GM23338 (cell line): Measurements from ENCODE around the gene PHOX2A. TPM values are rescaled to one million over a fixed set of nuclear protein-coding genes. Genes with fewer than 3 reads are reported as not detected.

Experiments used
- ATAC-seq: fragments of 200-7000 bp; cut with Tn5 transposase; 3 replicates; pipeline ENCODE4 v1.9.1; 2020
- DNase-seq: peaks from one replicate; pipeline ENCODE4 v3.0.0-alpha.2; 2015; ENCODE audit warnings: low spot score
- H2AFZ ChIP-seq: fragments of 200-600 bp; sonication (generic); 2 replicates; pipeline ENCODE4 v1.8.0; 2016; ENCODE audit warnings: antibody characterized with exemption, mild to moderate bottlenecking, moderate library complexity
- H3F3A ChIP-seq: fragments of 200-600 bp; sonication (generic); replicated peaks from 2 replicates; pipeline ENCODE4 v1.8.0; 2017; ENCODE audit warnings: antibody characterized with exemption, mixed run types, low read depth
- H3K27ac ChIP-seq: fragments of 200-600 bp; sonication (generic); 2 replicates; pipeline ENCODE4 v1.6.1; 2016; ENCODE audit warnings: low read depth
- H3K27me3 ChIP-seq: fragments of 200-600 bp; sonication (generic); 2 replicates; pipeline ENCODE4 v1.8.0; 2016; ENCODE audit warnings: mild to moderate bottlenecking, mixed run types, moderate library complexity; ENCODE audit not compliant: insufficient read depth
- H3K36me3 ChIP-seq: fragments of 200-600 bp; sonication (generic); 2 replicates; pipeline ENCODE4 v1.8.0; 2016; ENCODE audit warnings: mild to moderate bottlenecking; ENCODE audit not compliant: insufficient read depth
- H3K4me1 ChIP-seq: fragments of 200-600 bp; sonication (generic); 2 replicates; pipeline ENCODE4 v1.8.0; 2016; ENCODE audit warnings: mild to moderate bottlenecking, moderate library complexity; ENCODE audit not compliant: insufficient read depth
- H3K4me2 ChIP-seq: fragments of 200-600 bp; sonication (generic); 2 replicates; pipeline ENCODE4 v1.7.1; 2017; ENCODE audit warnings: mixed run types
- H3K4me3 ChIP-seq: fragments of 200-600 bp; sonication (generic); 2 replicates; pipeline ENCODE4 v1.6.1; 2016; ENCODE audit warnings: mixed run types
- H3K79me2 ChIP-seq: fragments of 200-600 bp; sonication (generic); replicated peaks from 2 replicates; pipeline ENCODE4 v1.8.0; 2017; ENCODE audit warnings: mild to moderate bottlenecking; ENCODE audit not compliant: insufficient read depth
- H3K9me2 ChIP-seq: fragments of 200-600 bp; sonication (generic); 2 replicates; pipeline ENCODE4 v1.8.0; 2017; ENCODE audit not compliant: insufficient read depth
- H4K20me1 ChIP-seq: fragments of 200-600 bp; sonication (generic); replicated peaks from 2 replicates; pipeline ENCODE4 v1.8.0; 2017; ENCODE audit warnings: mild to moderate bottlenecking; ENCODE audit not compliant: insufficient read depth
- H3K27ac Mint-ChIP-seq: 2 replicates; pipeline ENCODE4 v1.8.0; 2020; ENCODE audit warnings: inconsistent platforms, mild to moderate bottlenecking, moderate library complexity, mixed read lengths
- H3K27me3 Mint-ChIP-seq: 3 replicates; pipeline ENCODE4 v1.8.0; 2022; ENCODE audit warnings: low read depth, mild to moderate bottlenecking, moderate library complexity, mixed read lengths, inconsistent platforms; ENCODE audit not compliant: insufficient read depth, poor library complexity
- H3K36me3 Mint-ChIP-seq: 3 replicates; pipeline ENCODE4 v1.8.0; 2021; ENCODE audit warnings: low read depth, mild to moderate bottlenecking, inconsistent platforms, moderate library complexity, mixed read lengths
- H3K4me1 Mint-ChIP-seq: 3 replicates; pipeline ENCODE4 v1.8.0; 2020; ENCODE audit warnings: mild to moderate bottlenecking, inconsistent platforms, mixed read lengths
- H3K4me3 Mint-ChIP-seq: 3 replicates; pipeline ENCODE4 v1.8.0; 2021; ENCODE audit warnings: moderate library complexity, mild to moderate bottlenecking, inconsistent platforms, mixed read lengths
- H3K9me3 Mint-ChIP-seq: 3 replicates; pipeline ENCODE4 v1.8.0; 2020; ENCODE audit warnings: moderate library complexity, mild to moderate bottlenecking, inconsistent platforms, mixed read lengths
- CREB1 ChIP-seq: fragments of 250-450 bp; sonication (Bioruptor Pico); IDR thresholded peaks from 2 replicates; pipeline ENCODE4 v1.5.0; 2020; ENCODE audit warnings: low read depth, mild to moderate bottlenecking, moderate library complexity
- EZH2phosphoT487 ChIP-seq: fragments of 200-600 bp; sonication (generic); IDR thresholded peaks from one replicate; pipeline ENCODE4 v1.8.1; 2018; ENCODE audit warnings: antibody characterized with exemption; ENCODE audit not compliant: unreplicated experiment
- JUNB ChIP-seq: IDR thresholded peaks from one replicate; pipeline ENCODE4 v1.6.1; 2016; ENCODE audit warnings: antibody characterized with exemption; ENCODE audit not compliant: unreplicated experiment
- NANOG ChIP-seq: IDR thresholded peaks from 2 replicates; pipeline ENCODE4 v1.6.1; 2016; ENCODE audit warnings: antibody characterized with exemption, borderline replicate concordance
- POLR2AphosphoS5 ChIP-seq: IDR thresholded peaks from 2 replicates; pipeline ENCODE4 v1.6.1; 2016; ENCODE audit warnings: antibody characterized with exemption, low read depth
- STAT1 ChIP-seq: IDR thresholded peaks from one replicate; pipeline ENCODE4 v1.6.1; 2016; ENCODE audit warnings: antibody characterized with exemption; ENCODE audit not compliant: unreplicated experiment
- ZNF114 ChIP-seq: fragments of 250-450 bp; sonication (Bioruptor Pico); IDR thresholded peaks from 2 replicates; pipeline ENCODE4 v1.5.0; 2020; ENCODE audit warnings: mild to moderate bottlenecking, moderate library complexity
- ZNF462 ChIP-seq: fragments of 250-450 bp; sonication (Bioruptor Pico); IDR thresholded peaks from 2 replicates; pipeline ENCODE4 v1.5.0; 2020; ENCODE audit warnings: mild to moderate bottlenecking, moderate library complexity
- polyA plus RNA-seq: library from polyadenylated mRNA; unstranded; fragments of >200 nt; fragmentation: Nextera tagmentation; extraction: Ambion mirVana; gene quantifications from 2 replicates; pipeline ENCODE4 v1.2.1, GENCODE V29; 2016
- total RNA-seq: library from RNA; depleted of rRNA; stranded (reverse); fragments of >200 nt; shearing (Covaris generic); gene quantifications from 2 replicates; pipeline ENCODE4 v1.2.3, GENCODE V29; 2014
- TF ChIP-seq, protein P1 (sequence below): IDR thresholded peaks from 2 replicates; pipeline ENCODE4 v1.6.1; 2016; ENCODE audit warnings: antibody characterized with exemption

Gene PHOX2A
- total and polyA plus RNA-seq, 2 experiments from 2014 or later = 0.31 TPM; not detected in 1

DNA sequence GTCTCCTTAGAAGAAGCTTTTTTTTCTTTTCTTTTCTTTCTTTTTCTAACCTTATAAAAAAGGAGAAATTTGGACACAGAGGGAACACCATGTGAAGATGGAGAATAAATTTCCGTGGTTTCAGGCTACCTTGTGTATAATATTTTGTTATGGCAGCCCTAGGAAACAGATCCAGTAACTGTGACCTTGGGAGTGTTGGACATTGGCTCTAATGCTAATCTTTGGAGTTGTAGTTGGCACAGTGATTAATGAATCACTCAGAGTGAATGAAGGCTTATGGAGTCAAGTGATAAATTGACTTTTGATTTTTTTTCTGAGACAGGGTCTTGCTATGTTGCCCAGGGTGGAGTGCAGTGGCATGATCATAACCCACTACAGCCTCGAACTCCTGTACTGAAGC is 15.5 kb upstream of the PHOX2A start:
- DNase-seq (no peak), ATAC-seq (no peak)
- 0 out of 3 replicates have a peak, but pooled peaks cover under 1% of the 10 kb centered on the region for H3K36me3 Mint-ChIP-seq
- Histone ChIP-seq H3K9me2 (no peaks in the 10 kb centered on the region), H3K79me2 (no peaks in the 10 kb centered on the region), H3K27me3 (no peaks in the 10 kb centered on the region), H3K4me2 (no peak overlapping the region), H3K4me3 (no peak overlapping the region), H3K36me3 (no peaks in the 10 kb centered on the region), H3K4me1 (peaks cover 7% of the 10 kb centered on the region; the same call in 1 of the 2 replicates), H4K20me1 (no peaks in the 10 kb centered on the region), H2AFZ (no peak overlapping the region), H3K27ac (no peak overlapping the region), H3F3A (no peaks in the 10 kb centered on the region)
- H3K4me3 Mint-ChIP-seq = no peak overlapping the region
- no peaks in the 10 kb centered on the region for H3K27me3 Mint-ChIP-seq
- no peak overlapping the region for H3K27ac Mint-ChIP-seq
- peaks cover 1% of the 10 kb centered on the region for H3K9me3 Mint-ChIP-seq
- H3K4me1 Mint-ChIP-seq = peaks cover 9% of the 10 kb centered on the region; the same call in 2 of the 3 replicates
- TF ChIP-seq POLR2AphosphoS5 (no peak), STAT1 (no peak), ZNF114 (CRISPR knock-in tag) (no peak), ZNF462 (CRISPR knock-in tag) (no peak), NANOG (no peak), JUNB (no peak), CREB1 (CRISPR knock-in tag) (no peak), EZH2phosphoT487 (no peak)
- TF ChIP-seq, protein P1, sequence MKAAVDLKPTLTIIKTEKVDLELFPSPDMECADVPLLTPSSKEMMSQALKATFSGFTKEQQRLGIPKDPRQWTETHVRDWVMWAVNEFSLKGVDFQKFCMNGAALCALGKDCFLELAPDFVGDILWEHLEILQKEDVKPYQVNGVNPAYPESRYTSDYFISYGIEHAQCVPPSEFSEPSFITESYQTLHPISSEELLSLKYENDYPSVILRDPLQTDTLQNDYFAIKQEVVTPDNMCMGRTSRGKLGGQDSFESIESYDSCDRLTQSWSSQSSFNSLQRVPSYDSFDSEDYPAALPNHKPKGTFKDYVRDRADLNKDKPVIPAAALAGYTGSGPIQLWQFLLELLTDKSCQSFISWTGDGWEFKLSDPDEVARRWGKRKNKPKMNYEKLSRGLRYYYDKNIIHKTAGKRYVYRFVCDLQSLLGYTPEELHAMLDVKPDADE = no peak
